ENCODE measurements around the gene SRD5A1. TPM values are rescaled to one million over a fixed set of nuclear protein-coding genes. Genes with fewer than 3 reads are reported as not detected.

Gene SRD5A1
- total RNA-seq, 1 experiment from 2014 or later, result 11.2 TPM

DNA sequence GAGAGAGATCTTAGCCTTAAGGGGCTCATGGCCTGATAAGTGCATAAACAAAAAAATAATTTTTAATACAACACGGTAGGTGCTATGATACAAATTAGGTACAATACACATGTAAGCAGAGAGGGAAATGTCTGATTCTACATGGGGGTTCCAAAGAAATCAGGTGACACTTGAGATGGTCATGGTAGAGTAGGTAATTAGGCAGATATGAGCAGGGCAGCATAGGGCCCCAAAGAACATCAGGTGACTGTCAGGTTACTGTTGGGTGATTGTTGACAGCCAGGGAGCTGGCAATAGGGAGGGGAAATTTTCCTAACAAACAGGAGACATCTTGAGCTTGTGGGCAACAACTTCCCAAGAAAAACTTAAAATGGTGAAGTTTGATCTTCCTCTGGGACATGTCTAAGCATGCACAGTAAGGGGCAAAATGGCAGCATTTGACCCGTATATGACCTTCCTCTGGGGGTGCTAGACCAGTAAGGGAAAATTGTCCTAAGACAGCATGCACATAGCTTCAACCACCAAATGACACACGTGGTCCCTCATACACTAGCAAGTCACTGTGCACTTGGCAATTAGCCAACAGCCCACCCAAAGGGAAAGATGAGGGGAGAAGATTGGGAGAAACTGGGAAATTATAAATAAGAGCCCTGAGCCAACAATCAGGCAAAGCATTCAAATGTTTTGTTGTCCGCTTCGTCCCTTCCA lies 42.7 kb downstream of the SRD5A1 start:
- Histone ChIP-seq H3K4me1 (no peaks in the 10 kb centered on the region), H3K9me3 (replicated peaks) (no peaks in the 10 kb centered on the region), H3K27me3 (no peaks in the 10 kb centered on the region), H3K4me3 (no peak overlapping the region), H3K27ac (no peak overlapping the region), H3K36me3 (no peaks in the 10 kb centered on the region)
- peak in 1 of 2 experiments; percentile 1 for DNase-seq

DNA sequence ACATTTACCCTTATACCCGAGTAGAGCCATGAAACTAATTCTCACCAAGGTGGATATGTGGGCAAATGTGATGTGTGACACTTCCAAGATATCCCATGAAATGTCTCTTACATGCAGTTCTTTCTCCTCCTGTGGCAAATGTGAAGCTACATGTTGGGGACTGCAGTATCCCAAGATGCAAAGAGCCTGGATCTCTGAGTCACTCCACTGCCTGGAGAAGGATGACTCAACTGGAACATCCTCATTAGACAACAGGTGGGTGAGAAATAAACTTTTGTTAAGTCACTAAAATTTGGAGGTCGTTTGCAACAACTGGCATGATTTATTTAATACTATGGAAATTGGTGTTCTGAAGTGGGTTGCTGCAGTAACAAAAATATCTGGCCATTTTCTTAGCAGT lies 43.5 kb downstream of the SRD5A1 start:
- no peak overlapping the region for H3K27ac ChIP-seq

GRCh38 chr5:6678385-6678784 lies 45.1 kb downstream of the SRD5A1 start:
- Histone ChIP-seq H3K9me3 (replicated peaks) (no peaks in the 10 kb centered on the region), H3K27me3 (no peaks in the 10 kb centered on the region), H3K4me3 (no peak overlapping the region), H3K4me1 (no peaks in the 10 kb centered on the region), H3K36me3 (no peaks in the 10 kb centered on the region), H3K27ac (no peak overlapping the region)
- no peak for DNase-seq

More for the DNA sequence above, 43.5 kb downstream of the SRD5A1 start:
- Histone ChIP-seq H3K4me1 (no peaks in the 10 kb centered on the region), H3K4me3 (no peak overlapping the region), H3K27me3 (no peaks in the 10 kb centered on the region), H3K9me3 (replicated peaks) (no peaks in the 10 kb centered on the region), H3K36me3 (no peaks in the 10 kb centered on the region)
- DNase-seq, result peak in 1 of 2 experiments; percentile 20

GRCh38 chr5:6680922-6681321 lies 47.7 kb downstream of the SRD5A1 start:
- H3K4me3 ChIP-seq, result no peak overlapping the region
- no peaks in the 10 kb centered on the region for H3K27me3 ChIP-seq
- no peak overlapping the region for H3K27ac ChIP-seq
- no peaks in the 10 kb centered on the region for H3K36me3 ChIP-seq
- DNase-seq, result no peak
- H3K4me1 ChIP-seq, result no peaks in the 10 kb centered on the region
- no peaks in the 10 kb centered on the region for H3K9me3 ChIP-seq (replicated peaks)

- DNase-seq, result no peak
- H3K4me1 ChIP-seq, result no peaks in the 10 kb centered on the region
- no peak overlapping the region for H3K4me3 ChIP-seq
- H3K9me3 ChIP-seq (replicated peaks), result no peaks in the 10 kb centered on the region
- H3K36me3 ChIP-seq, result no peaks in the 10 kb centered on the region
- no peaks in the 10 kb centered on the region for H3K27me3 ChIP-seq
- H3K27ac ChIP-seq, result no peak overlapping the region
These were observed 48.4 kb downstream of the SRD5A1 start for GRCh38 chr5:6681682-6682081.

- H3K4me1 ChIP-seq, result no peaks in the 10 kb centered on the region
- no peak overlapping the region for H3K27ac ChIP-seq
- no peak overlapping the region for H3K4me3 ChIP-seq
- no peaks in the 10 kb centered on the region for H3K36me3 ChIP-seq
- no peaks in the 10 kb centered on the region for H3K27me3 ChIP-seq
- H3K9me3 ChIP-seq (replicated peaks), result no peaks in the 10 kb centered on the region
- no peak for DNase-seq
These were observed 49.0 kb downstream of the SRD5A1 start for GRCh38 chr5:6682239-6682638.

DNA sequence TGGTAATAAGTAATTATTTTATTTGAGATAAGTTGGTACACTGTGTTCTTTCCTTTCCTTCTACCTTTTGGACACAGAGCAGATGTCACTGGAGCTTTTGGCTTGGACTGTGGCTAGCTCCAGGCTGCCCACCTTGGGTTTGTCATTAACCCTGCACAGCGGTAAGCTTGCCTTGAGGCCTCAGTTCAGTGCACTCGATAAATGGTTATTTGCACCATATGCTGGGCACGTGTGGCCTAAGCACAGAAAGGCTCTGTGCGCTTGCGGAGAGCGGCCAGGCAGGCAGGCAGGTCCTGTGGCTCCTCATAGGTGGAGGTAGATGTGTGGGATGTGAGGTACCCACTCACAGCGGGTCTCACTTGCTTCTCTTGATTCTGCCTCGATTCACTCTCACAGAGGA lies 50.0 kb downstream of the SRD5A1 start:
- Histone ChIP-seq H3K27me3 (no peaks in the 10 kb centered on the region), H3K4me1 (no peaks in the 10 kb centered on the region), H3K36me3 (no peaks in the 10 kb centered on the region), H3K27ac (no peak overlapping the region), H3K9me3 (replicated peaks) (no peaks in the 10 kb centered on the region), H3K4me3 (no peak overlapping the region)
- DNase-seq, result no peak

DNA sequence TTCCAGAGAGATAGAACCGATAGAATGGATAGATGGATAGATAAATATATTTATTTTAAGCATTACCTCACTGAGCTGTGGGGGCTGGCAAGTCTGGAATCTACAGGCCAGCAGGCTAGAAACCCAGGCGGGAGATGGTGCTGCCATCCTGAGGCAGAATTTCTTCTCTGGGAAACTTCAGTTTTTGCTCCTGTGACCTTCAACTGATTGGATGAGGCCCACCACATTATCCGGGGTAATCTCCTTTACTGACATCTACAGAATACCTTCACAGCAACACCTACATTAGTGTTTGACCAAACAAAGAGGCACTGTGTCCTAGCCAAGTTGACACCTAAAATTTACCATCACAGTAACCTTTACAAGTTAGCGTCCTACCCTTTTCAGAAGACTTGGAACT lies 50.8 kb downstream of the SRD5A1 start:
- Histone ChIP-seq H3K4me1 (no peaks in the 10 kb centered on the region), H3K9me3 (replicated peaks) (no peaks in the 10 kb centered on the region), H3K36me3 (no peaks in the 10 kb centered on the region), H3K27ac (no peak overlapping the region), H3K27me3 (no peaks in the 10 kb centered on the region), H3K4me3 (no peak overlapping the region)
- DNase-seq, result no peak

- no peaks in the 10 kb centered on the region for H3K9me3 ChIP-seq (replicated peaks)
- H3K36me3 ChIP-seq, result no peaks in the 10 kb centered on the region
- H3K27me3 ChIP-seq, result no peaks in the 10 kb centered on the region
- H3K27ac ChIP-seq, result no peak overlapping the region
- no peak for DNase-seq
- H3K4me1 ChIP-seq, result no peaks in the 10 kb centered on the region
- no peak overlapping the region for H3K4me3 ChIP-seq
These were observed 53.3 kb downstream of the SRD5A1 start for GRCh38 chr5:6686501-6686900.

- no peaks in the 10 kb centered on the region for H3K36me3 ChIP-seq
- no peak overlapping the region for H3K27ac ChIP-seq
- no peaks in the 10 kb centered on the region for H3K27me3 ChIP-seq
- peak overlapping the region; percentile 47 for H3K4me3 ChIP-seq
- no peaks in the 10 kb centered on the region for H3K4me1 ChIP-seq
- DNase-seq, result peak; percentile 36 to 65
- H3K9me3 ChIP-seq (replicated peaks), result no peaks in the 10 kb centered on the region
These were observed 53.7 kb downstream of the SRD5A1 start for GRCh38 chr5:6686915-6687409.

- DNase-seq, result no peak
- H3K36me3 ChIP-seq, result no peaks in the 10 kb centered on the region
- H3K4me1 ChIP-seq, result no peaks in the 10 kb centered on the region
- H3K9me3 ChIP-seq (replicated peaks), result no peaks in the 10 kb centered on the region
- no peak overlapping the region; the same call in 1 of the 2 replicates for H3K4me3 ChIP-seq
- H3K27me3 ChIP-seq, result no peaks in the 10 kb centered on the region
- H3K27ac ChIP-seq, result no peak overlapping the region
These were observed 54.3 kb downstream of the SRD5A1 start for GRCh38 chr5:6687505-6687904.

DNA sequence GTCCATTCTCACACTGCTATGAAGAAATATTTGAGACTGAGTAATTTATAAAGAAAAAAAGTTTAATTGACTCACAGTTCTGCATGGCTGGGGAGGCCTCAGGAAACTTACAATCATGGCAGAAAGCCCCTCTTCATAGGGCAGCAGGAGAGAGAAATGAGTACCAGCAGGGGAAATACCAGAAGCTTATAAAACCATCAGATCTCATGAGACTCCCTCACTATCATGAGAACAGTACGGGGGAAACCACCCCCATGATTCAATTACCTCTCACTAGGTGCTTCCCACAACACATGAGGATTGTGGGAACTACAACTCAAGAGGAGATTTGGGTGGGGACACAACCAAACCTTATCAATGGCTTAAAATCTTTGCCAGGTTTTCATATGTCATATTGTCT lies 59.7 kb downstream of the SRD5A1 start:
- DNase-seq, result no peak
- H3K36me3 ChIP-seq, result no peaks in the 10 kb centered on the region
- no peak overlapping the region for H3K4me3 ChIP-seq
- no peak overlapping the region for H3K27ac ChIP-seq
- no peaks in the 10 kb centered on the region for H3K27me3 ChIP-seq
- H3K9me3 ChIP-seq (replicated peaks), result no peaks in the 10 kb centered on the region
- H3K4me1 ChIP-seq, result no peaks in the 10 kb centered on the region

DNA sequence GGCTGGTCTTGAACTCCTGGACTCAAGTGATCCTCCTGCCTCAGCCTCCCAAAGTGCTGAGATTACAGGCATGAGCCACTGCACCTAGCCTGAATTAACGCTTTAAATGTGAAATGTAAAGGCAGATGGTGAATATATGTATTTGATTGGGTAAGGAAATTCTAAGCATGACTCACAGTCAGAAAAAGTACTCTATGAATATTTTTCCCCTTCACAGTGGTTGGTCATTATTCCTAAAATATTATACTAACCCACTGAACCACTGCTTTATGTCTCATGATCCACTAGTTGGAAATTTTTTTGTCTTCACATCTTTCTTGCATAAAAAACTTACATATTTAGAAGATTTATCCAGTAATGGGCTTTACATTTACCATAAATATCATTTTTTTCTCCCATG lies 65.5 kb downstream of the SRD5A1 start:
- no peak for DNase-seq
- Histone ChIP-seq H3K36me3 (no peaks in the 10 kb centered on the region), H3K27ac (no peak overlapping the region), H3K4me1 (peaks cover 1% of the 10 kb centered on the region; the same call in 1 of the 2 replicates), H3K4me3 (no peak overlapping the region), H3K27me3 (no peaks in the 10 kb centered on the region), H3K9me3 (replicated peaks) (no peaks in the 10 kb centered on the region)

- Histone ChIP-seq H3K4me3 (no peak overlapping the region), H3K36me3 (no peaks in the 10 kb centered on the region), H3K27me3 (no peaks in the 10 kb centered on the region), H3K9me3 (replicated peaks) (no peaks in the 10 kb centered on the region), H3K27ac (no peak overlapping the region), H3K4me1 (peaks cover 6% of the 10 kb centered on the region; the same call in 1 of the 2 replicates)
- DNase-seq, result no peak
These were observed 66.1 kb downstream of the SRD5A1 start for GRCh38 chr5:6699357-6699756.

DNA sequence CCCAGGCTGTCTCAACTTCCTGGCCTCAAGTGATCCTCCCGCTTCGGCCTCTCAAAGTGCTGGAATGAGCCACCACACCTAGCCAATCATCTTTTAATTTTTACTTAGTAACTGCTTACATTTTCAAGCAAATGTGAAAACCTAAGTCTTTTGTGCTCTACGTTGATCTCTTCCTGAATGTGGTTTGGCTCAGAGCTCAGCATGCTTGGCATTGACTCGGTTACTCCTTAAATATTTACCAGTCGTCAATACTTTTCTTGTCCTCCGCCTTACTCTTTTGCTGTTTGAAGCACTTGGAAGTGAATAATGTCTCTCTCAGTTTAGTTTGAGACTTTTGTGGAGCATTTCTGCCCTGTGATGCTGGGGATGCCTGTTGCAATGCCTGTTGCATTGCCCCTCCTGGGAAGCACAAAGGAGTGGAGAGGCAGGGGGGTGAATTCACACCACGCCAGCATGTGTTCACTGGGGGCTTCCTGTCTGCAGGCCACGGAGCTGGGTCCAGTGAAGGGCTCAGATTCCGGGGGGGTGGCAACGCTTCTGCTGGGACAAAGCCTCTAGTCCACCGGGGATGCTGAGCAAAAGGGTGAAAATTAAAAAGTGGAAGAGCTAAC lies 66.9 kb downstream of the SRD5A1 start:
- no peak for DNase-seq
- Histone ChIP-seq H3K4me3 (no peak overlapping the region), H3K9me3 (replicated peaks) (no peaks in the 10 kb centered on the region), H3K36me3 (no peaks in the 10 kb centered on the region), H3K27me3 (no peaks in the 10 kb centered on the region), H3K27ac (no peak overlapping the region), H3K4me1 (peaks cover 6% of the 10 kb centered on the region; the same call in 1 of the 2 replicates)

Measured in SJCRH30 (cell line).